ENCODE results near the gene DIRAS1. TPM values are rescaled to one million over a fixed set of nuclear protein-coding genes. Genes with fewer than 3 reads are reported as not detected.
A peak's percentile ranks its signal among the peaks of the same experiment; 100 is the strongest.

The DIRAS1 gene
- total RNA-seq, 1 experiment from 2014 or later: 0.37 TPM

DNA sequence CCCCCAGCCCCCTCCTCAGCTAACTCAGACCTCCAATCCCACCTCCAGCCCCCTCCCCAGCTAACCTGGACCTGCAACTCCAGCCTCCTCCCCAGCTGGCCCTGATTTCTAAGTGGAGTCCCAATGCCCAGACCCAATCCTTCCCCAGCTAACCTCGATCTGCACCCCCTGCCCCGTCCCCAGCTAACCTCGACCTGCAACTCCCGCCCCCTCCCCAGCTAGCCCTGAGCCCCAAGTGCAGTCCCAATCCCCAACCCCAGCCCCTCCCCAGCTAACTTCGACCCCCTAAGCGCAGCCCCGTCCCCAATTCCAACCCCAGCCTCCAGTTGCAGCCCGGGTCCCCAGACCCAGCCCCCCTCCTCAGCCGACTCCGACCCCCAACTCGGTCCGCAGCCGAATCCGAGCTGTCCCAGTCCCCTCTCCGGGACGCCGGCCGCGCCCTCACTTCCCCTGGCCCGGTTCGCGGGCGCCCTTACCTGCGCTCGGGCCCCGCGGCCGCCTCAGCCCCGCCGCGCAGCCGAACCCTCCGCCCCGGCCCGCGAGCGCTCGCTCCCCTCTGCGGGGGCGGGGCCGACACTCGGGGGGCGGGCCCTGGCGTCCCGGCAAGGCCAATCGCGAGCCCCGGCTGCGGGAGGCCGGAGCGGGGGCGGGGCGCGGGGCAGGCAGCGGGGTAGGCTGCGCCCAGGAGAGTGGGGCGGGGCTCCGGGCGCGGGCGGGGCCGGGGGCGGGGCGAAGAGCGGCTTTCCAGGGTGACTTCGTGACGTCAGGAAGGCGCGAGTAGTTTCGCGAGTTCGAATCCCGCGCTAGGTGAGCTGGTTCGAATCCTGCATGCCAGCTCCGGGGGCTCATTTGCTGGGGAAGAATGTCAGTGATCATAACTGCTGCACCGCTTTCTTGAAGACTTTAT lies 18.7 kb downstream of the DIRAS1 start, which contains the start of gene GNG7:
Gene GNG7, minus strand, starts transcription at position 525 of the 907 bp plus-strand sequence. CDS start 182,006 bp downstream, outside the sequence.
- ChIA-PET POLR2A (interaction anchor here (0.7 to 2.1 kb wide), 2 partner anchors 54 to 91 kb away, joined by 3 to 5 read pairs; no protein-coding TSS in a partner anchor), CTCF (interaction anchor here (1.3 kb wide), 1 partner anchor 204 kb away, joined by 4 read pairs; no protein-coding TSS in a partner anchor)
- DNase-seq (ENCODE audit: unreplicated experiment): peak; percentile 89
- no peaks in the 10 kb centered on the region for H3K4me1 Mint-ChIP-seq (ENCODE audit: insufficient read depth, unreplicated experiment)
- peaks cover 7% of the 10 kb centered on the region for H3K36me3 Mint-ChIP-seq (ENCODE audit: insufficient read depth, unreplicated experiment)
- no TSS peak for BruUV-seq (replicated peaks)
- no peaks in the 10 kb centered on the region for H3K9me3 Mint-ChIP-seq (ENCODE audit: unreplicated experiment)
- TF ChIP-seq, protein P1, sequence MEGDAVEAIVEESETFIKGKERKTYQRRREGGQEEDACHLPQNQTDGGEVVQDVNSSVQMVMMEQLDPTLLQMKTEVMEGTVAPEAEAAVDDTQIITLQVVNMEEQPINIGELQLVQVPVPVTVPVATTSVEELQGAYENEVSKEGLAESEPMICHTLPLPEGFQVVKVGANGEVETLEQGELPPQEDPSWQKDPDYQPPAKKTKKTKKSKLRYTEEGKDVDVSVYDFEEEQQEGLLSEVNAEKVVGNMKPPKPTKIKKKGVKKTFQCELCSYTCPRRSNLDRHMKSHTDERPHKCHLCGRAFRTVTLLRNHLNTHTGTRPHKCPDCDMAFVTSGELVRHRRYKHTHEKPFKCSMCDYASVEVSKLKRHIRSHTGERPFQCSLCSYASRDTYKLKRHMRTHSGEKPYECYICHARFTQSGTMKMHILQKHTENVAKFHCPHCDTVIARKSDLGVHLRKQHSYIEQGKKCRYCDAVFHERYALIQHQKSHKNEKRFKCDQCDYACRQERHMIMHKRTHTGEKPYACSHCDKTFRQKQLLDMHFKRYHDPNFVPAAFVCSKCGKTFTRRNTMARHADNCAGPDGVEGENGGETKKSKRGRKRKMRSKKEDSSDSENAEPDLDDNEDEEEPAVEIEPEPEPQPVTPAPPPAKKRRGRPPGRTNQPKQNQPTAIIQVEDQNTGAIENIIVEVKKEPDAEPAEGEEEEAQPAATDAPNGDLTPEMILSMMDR (IDR thresholded peaks at IDR 0.05; ENCODE audit: unreplicated experiment): no peak
- H3K27me3 Mint-ChIP-seq (ENCODE audit: insufficient read depth, unreplicated experiment): peaks cover 23% of the 10 kb centered on the region
- H3K4me3 Mint-ChIP-seq (ENCODE audit: unreplicated experiment): peak within 1 kb of the TSS; percentile 63
- no peak within 1 kb of the TSS for H3K27ac Mint-ChIP-seq (ENCODE audit: low read depth, unreplicated experiment)
- intact Hi-C loops (cut with micrococcal nuclease): no loop called here

DNA sequence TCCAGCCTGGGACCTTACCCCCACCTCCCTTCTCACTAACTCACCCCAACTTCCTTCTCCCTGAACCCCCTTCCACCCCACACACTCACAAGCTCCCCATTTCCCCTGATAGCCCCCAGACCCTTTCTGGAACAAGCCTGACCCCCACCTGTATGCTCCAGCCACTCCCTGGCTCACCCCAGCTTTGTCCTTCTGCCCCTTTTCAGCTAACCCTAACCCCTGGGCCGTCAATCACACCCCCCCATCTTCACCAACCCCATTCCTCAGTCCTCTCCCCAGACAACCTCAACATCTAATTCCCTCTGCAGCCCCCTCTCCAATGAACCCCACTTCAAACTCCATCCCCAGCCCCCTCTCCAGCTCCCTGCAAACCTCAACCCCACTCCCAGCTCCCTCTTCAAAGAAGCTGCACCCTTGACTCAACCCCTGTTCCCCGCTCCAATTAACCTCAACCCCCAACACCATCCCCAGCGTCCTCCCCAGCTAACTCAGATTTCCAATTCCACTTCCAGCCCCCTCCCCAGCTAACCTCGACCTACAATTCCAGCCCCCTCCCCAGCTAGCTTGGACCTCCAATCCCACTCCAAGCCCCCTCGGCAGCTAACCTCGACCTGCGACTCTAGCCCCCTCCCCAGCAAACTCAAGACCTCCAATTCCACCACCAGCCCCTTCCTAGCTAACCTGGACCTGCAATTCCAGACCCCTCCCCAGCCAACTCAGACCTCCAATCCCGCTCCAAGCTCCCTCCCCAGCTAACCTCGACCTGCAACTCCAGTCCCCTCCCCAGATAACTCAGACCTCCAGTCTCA lies 19.6 kb downstream of the DIRAS1 start:
- intact Hi-C loops (cut with micrococcal nuclease): no loop called here
- TF ChIP-seq, protein P1 (IDR thresholded peaks at IDR 0.05; ENCODE audit: unreplicated experiment): no peak
- POLR2A ChIA-PET: interaction anchor here (2.1 kb wide), 1 partner anchor 53 kb away, joined by 5 read pairs; no protein-coding TSS in a partner anchor
- H3K9me3 Mint-ChIP-seq (ENCODE audit: unreplicated experiment): no peaks in the 10 kb centered on the region
- H3K4me3 Mint-ChIP-seq (ENCODE audit: unreplicated experiment): peak overlapping the region; percentile 63
- H3K27me3 Mint-ChIP-seq (ENCODE audit: insufficient read depth, unreplicated experiment): peaks cover 24% of the 10 kb centered on the region
- no peak overlapping the region for H3K27ac Mint-ChIP-seq (ENCODE audit: low read depth, unreplicated experiment)
- CTCF ChIA-PET: interaction anchor here (1.3 kb wide), 1 partner anchor 204 kb away, joined by 4 read pairs; no protein-coding TSS in a partner anchor
- no TSS peak for BruUV-seq (replicated peaks)
- no peaks in the 10 kb centered on the region for H3K4me1 Mint-ChIP-seq (ENCODE audit: insufficient read depth, unreplicated experiment)
- peaks cover 7% of the 10 kb centered on the region for H3K36me3 Mint-ChIP-seq (ENCODE audit: insufficient read depth, unreplicated experiment)
- no peak for DNase-seq (ENCODE audit: unreplicated experiment)

DNA sequence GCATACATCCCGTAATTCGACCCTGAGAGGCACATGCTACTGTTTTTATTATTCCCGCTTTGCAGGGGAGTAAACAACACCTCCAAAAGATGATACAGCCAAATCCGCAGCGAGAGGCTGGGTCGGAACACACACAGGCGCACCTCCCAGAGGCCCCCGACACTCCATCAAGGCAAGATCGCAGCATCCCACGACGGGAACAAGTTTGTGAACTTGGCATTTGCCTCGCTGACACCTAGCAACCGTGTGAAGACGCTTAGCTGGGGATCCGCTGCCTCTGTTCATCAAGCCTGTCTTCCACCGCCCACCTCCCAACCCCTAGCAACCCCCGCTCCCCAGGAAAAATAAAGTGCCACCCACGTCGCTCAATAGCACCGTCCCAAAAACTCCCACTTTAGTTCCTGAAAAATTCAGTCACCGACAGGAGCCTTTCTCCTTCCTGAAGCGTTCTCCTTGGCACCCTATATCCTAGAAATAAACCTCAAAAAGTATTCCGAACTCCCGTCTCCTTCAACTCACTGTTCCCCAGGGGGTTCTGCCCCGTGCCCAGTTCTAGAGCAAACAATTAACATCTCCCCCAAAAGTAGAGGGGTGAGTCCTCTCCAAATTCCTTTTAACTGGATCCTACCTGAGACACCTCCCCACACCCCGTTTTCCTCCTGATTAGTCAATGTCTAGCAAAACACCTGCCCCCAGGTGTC lies 20.4 kb downstream of the DIRAS1 start:
- Mint-ChIP-seq H3K36me3 (ENCODE audit: insufficient read depth, unreplicated experiment) (peaks cover 7% of the 10 kb centered on the region), H3K4me3 (ENCODE audit: unreplicated experiment) (no peak overlapping the region), H3K4me1 (ENCODE audit: insufficient read depth, unreplicated experiment) (no peaks in the 10 kb centered on the region), H3K9me3 (ENCODE audit: unreplicated experiment) (no peaks in the 10 kb centered on the region), H3K27me3 (ENCODE audit: insufficient read depth, unreplicated experiment) (peaks cover 32% of the 10 kb centered on the region), H3K27ac (ENCODE audit: low read depth, unreplicated experiment) (no peak overlapping the region)
- ChIA-PET CTCF (interaction anchor here (0.7 kb wide), 1 partner anchor 15 kb away, joined by 3 read pairs; no protein-coding TSS in a partner anchor), POLR2A (interaction anchor here (2.1 kb wide), 1 partner anchor 52 kb away, joined by 5 read pairs; no protein-coding TSS in a partner anchor)
- no peak for DNase-seq (ENCODE audit: unreplicated experiment)
- intact Hi-C loops (cut with micrococcal nuclease): no loop called here
- no TSS peak for BruUV-seq (replicated peaks)
- TF ChIP-seq, protein P1 (IDR thresholded peaks at IDR 0.05; ENCODE audit: unreplicated experiment): no peak
